Osteocyte (in vitro differentiated cells): Measurements from ENCODE around the gene EMILIN2. TPM values are rescaled to one million over a fixed set of nuclear protein-coding genes. Genes with fewer than 3 reads are reported as not detected.
"Not testable (repeated sequence)": the region's sequence is repeated elsewhere in the genome, so short reads cannot be mapped to it uniquely, and the experiment has no call there.

Source experiments
- DNase-seq: peaks from one replicate; pipeline ENCODE4 v3.0.0; 2021; ENCODE audit warnings: mixed read lengths; ENCODE audit not compliant: unreplicated experiment; ENCODE audit errors: extremely low spot score
- H3K27ac Mint-ChIP-seq: one replicate; pipeline ENCODE4 v1.8.0; 2021; ENCODE audit warnings: mild to moderate bottlenecking, mixed read lengths; ENCODE audit not compliant: unreplicated experiment
- H3K27me3 Mint-ChIP-seq: one replicate; pipeline ENCODE4 v1.8.0; 2021; ENCODE audit warnings: mixed read lengths; ENCODE audit not compliant: unreplicated experiment
- H3K36me3 Mint-ChIP-seq: one replicate; pipeline ENCODE4 v1.8.0; 2021; ENCODE audit warnings: mixed read lengths; ENCODE audit not compliant: unreplicated experiment
- H3K4me1 Mint-ChIP-seq: one replicate; pipeline ENCODE4 v1.8.0; 2021; ENCODE audit warnings: mixed read lengths; ENCODE audit not compliant: unreplicated experiment
- H3K4me3 Mint-ChIP-seq: one replicate; pipeline ENCODE4 v1.8.0; 2021; ENCODE audit warnings: mild to moderate bottlenecking, moderate library complexity, mixed read lengths; ENCODE audit not compliant: unreplicated experiment
- H3K9me3 Mint-ChIP-seq: one replicate; pipeline ENCODE4 v1.8.0; 2021; ENCODE audit warnings: mixed read lengths; ENCODE audit not compliant: unreplicated experiment
- CTCF ChIP-seq: fragments of 200-600 bp; sonication (generic); IDR thresholded peaks from 2 replicates; pipeline ENCODE4 v1.5.0; 2021; ENCODE audit warnings: antibody characterized with exemption, mild to moderate bottlenecking, moderate library complexity
- long read RNA-seq: library from polyadenylated mRNA; unstranded; transcript quantifications from one replicate; pipeline ENCODE4 v2.0.0, GENCODE V29; 2021
- total RNA-seq: library from RNA; stranded (reverse); gene quantifications from 2 replicates; pipeline ENCODE4 v1.2.1, GENCODE V29; 2021

EMILIN2 gene
- 2.2 and 2.8 TPM in 2 replicates for total RNA-seq
- long read RNA-seq: 0 reads

GRCh38 chr18:2846636-2847316 is at the start of gene EMILIN2:
Gene EMILIN2 (plus strand): TSS chr18:2847006. CDS start chr18:2847189, 183 bp downstream.
- no peaks in the 10 kb centered on the region for H3K9me3 Mint-ChIP-seq
- H3K4me1 Mint-ChIP-seq: peaks cover 14% of the 10 kb centered on the region
- DNase-seq: no peak
- H3K27me3 Mint-ChIP-seq: peaks cover 4% of the 10 kb centered on the region
- H3K36me3 Mint-ChIP-seq: no peaks in the 10 kb centered on the region
- TF ChIP-seq CTCF: no peak
- peak within 1 kb of the TSS; percentile 66 for H3K27ac Mint-ChIP-seq
- H3K4me3 Mint-ChIP-seq: peak within 1 kb of the TSS; percentile 84

- Mint-ChIP-seq H3K4me3 (no peak overlapping the region), H3K36me3 (peaks cover 52% of the 10 kb centered on the region), H3K4me1 (no peaks in the 10 kb centered on the region), H3K27ac (no peak overlapping the region), H3K27me3 (no peaks in the 10 kb centered on the region), H3K9me3 (no peaks in the 10 kb centered on the region)
- no peak for TF ChIP-seq CTCF
- no peak for DNase-seq
Observed at GRCh38 chr18:2797951-2798350, 48.9 kb upstream of the EMILIN2 start.

GRCh38 chr18:2799369-2799768 is 47.4 kb upstream of the EMILIN2 start:
- Mint-ChIP-seq H3K27me3 (no peaks in the 10 kb centered on the region), H3K4me1 (no peaks in the 10 kb centered on the region), H3K4me3 (no peak overlapping the region), H3K27ac (no peak overlapping the region), H3K36me3 (peaks cover 50% of the 10 kb centered on the region), H3K9me3 (no peaks in the 10 kb centered on the region)
- DNase-seq: no peak
- no peak for TF ChIP-seq CTCF

DNA sequence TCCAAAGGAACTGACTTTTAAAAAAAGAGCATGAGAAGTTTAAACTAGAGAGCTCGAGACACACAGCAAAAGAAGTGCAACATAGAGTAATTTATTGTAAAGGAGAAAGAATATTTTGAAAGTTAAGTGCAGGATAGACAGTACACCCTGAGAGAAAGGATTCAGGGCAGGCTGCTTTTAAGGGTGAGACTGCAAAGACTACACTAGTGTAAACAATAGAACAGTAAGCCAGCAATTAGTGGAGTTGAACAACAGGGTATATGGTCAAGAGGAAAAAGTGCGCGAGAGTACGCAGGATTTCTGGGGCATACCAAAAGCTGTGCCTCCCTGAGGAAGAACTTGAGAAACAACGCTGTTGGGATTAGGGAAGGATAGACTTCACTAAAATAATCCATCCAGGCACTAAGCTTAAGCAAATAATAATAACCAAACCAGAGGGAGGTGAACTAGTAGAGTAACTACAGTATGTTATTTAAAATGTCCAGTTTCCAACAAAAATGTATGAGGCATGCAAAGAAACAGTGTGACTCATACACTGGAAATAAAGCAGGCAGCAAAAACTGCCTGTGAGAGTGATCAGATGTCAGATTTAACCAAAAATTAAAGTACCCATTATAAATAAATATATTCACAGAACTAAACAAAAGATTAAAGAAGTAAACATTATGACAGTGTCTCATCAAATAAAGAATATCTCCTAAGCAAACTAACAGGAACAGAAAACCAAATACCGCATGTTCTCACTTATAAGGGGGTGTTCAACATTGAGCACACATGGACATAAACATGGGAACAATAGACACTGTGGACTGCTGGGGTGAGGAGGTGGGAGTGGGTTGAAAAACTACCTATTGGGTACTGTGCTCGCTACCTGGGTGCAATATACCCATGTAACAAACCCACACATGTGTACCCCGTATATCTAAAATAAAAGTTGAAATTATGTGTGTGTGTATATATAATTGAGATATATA is 40.5 kb upstream of the EMILIN2 start:
- peaks cover 10% of the 10 kb centered on the region for H3K9me3 Mint-ChIP-seq
- peak overlapping the region; percentile 71 for H3K27ac Mint-ChIP-seq
- no peak for DNase-seq
- no peak overlapping the region for H3K4me3 Mint-ChIP-seq
- no peaks in the 10 kb centered on the region for H3K27me3 Mint-ChIP-seq
- no peak for TF ChIP-seq CTCF
- peaks cover 5% of the 10 kb centered on the region for H3K36me3 Mint-ChIP-seq
- H3K4me1 Mint-ChIP-seq: peaks cover 19% of the 10 kb centered on the region

DNA sequence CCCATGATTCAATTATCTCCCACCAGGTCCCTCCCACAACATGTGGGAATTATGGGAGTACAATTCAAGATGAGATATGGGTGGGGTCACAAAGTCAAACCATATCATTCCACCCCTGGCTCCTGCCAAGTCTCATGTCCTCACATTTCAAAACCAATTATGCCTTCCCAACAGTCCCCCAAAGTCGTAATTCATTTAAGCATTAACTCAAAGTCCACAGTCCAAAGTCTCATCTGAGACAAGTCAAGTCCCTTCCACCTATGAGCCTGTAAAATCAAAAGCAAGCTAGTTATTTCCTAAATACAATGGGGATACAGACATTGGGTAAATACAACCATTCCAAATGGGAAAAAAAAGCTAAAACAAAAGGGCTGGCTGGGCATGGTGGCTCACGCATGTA is 38.2 kb upstream of the EMILIN2 start:
- Mint-ChIP-seq H3K9me3 (peaks cover 23% of the 10 kb centered on the region), H3K4me1 (peaks cover 19% of the 10 kb centered on the region)
- not testable (repeated sequence) for H3K4me3 Mint-ChIP-seq, H3K36me3 Mint-ChIP-seq, H3K27ac Mint-ChIP-seq, DNase-seq, H3K27me3 Mint-ChIP-seq

GRCh38 chr18:2809666-2810183 is 37.1 kb upstream of the EMILIN2 start:
- not testable (repeated sequence) for H3K36me3 Mint-ChIP-seq, H3K4me3 Mint-ChIP-seq, H3K27me3 Mint-ChIP-seq, H3K27ac Mint-ChIP-seq, DNase-seq
- Mint-ChIP-seq H3K4me1 (peaks cover 19% of the 10 kb centered on the region), H3K9me3 (peaks cover 30% of the 10 kb centered on the region)
